Stomach (tissue), 9 donors: ENCODE measurements around the gene PERP. TPM values are rescaled to one million over a fixed set of nuclear protein-coding genes. Genes with fewer than 3 reads are reported as not detected.

Experiments
- DNase-seq, 2 donors: peaks; one replicate each; pipeline versions ENCODE4 v3.0.0 to v3.0.0-alpha.2; 2013 to 2019
- H3K27ac ChIP-seq, 5 donors: fragments of 200-600 bp in 4 of 5; sonication (generic) in 4 of 5; one replicate each; pipeline ENCODE4 v1.5.1; 2013 to 2019; ENCODE audit warnings: mild to moderate bottlenecking in 1 of 5, moderate library complexity in 1 of 5
- H3K27me3 ChIP-seq, 3 donors: fragments of 200-600 bp; sonication (generic); one replicate each; pipeline ENCODE4 v1.5.1; 2017 to 2019; ENCODE audit warnings: mixed run types in 1 of 3
- H3K36me3 ChIP-seq, 4 donors: fragments of 200-600 bp; sonication (generic); 1 replicate in 3 of 4; 2 replicates in 1 of 4; pipeline ENCODE4 v1.5.1; 2016 to 2019
- H3K4me1 ChIP-seq, 4 donors: fragments of 200-600 bp; sonication (generic); one replicate each; pipeline ENCODE4 v1.5.1; 2016 to 2019
- H3K4me3 ChIP-seq, 4 donors: fragments of 200-600 bp; sonication (generic) in 3 of 4; one replicate each; pipeline ENCODE4 v1.5.1; 2016 to 2019; ENCODE audit warnings: mild to moderate bottlenecking in 1 of 4
- H3K9me3 ChIP-seq, 4 donors: fragments of 200-600 bp; sonication (generic); one replicate each; pipeline ENCODE4 v1.5.1; 2016 to 2019
- CTCF ChIP-seq, 7 experiments: fragments of 450-650 bp in 4 of 7; fragments of 200-600 bp in 3 of 7; sonication (generic) in 3 of 7; IDR thresholded peaks; one replicate each; pipeline ENCODE4 v1.5.1; 2016 to 2019; ENCODE audit warnings: antibody characterized with exemption in 7 of 7, control low read depth in 2 of 7, mild to moderate bottlenecking in 1 of 7
- EP300 ChIP-seq: sonication (generic); formaldehyde crosslinking; IDR thresholded peaks from one replicate; pipeline ENCODE4 v1.6.1; 2017; ENCODE audit warnings: antibody characterized with exemption
- POLR2A ChIP-seq, 4 donors: fragments of 450-650 bp; IDR thresholded peaks; one replicate each; pipeline ENCODE4 v1.6.1; 2016; ENCODE audit warnings: antibody characterized with exemption in 4 of 4, control low read depth in 2 of 4, mild to moderate bottlenecking in 1 of 4, moderate library complexity in 1 of 4
- POLR2AphosphoS5 ChIP-seq, 3 donors: sonication (generic); formaldehyde crosslinking; IDR thresholded peaks; one replicate each; pipeline ENCODE4 v1.6.1; 2016; ENCODE audit warnings: antibody characterized with exemption in 3 of 3
- WGBS, 5 donors: extraction: QIAGEN DNeasy Blood & Tissue Kit in 3 of 5; methylation state at CpG; one replicate each; pipeline versions ENCODE4 v1.1.5 to v1.1.7; 2013 to 2018; 5-methylcytosine and 5-hydroxymethylcytosine counted together
- intact Hi-C: fragments of 100-400 bp; cut with DNase I; formaldehyde crosslinking; loops from one replicate; pipeline ENCODE4 v1.15.1; 2023; ENCODE audit warnings: low total_unique reads
- polyA plus RNA-seq, 3 donors: library from polyadenylated mRNA; stranded (reverse); fragments of 200-250 nt; gene quantifications; one replicate each; pipeline ENCODE4 v1.2.3, GENCODE V29; 2013
- total RNA-seq, 5 donors: library from RNA; depleted of rRNA; stranded (reverse); fragments of >200 nt; gene quantifications; one replicate each; pipeline versions ENCODE4 v1.1.0 to v1.2.3, GENCODE V29; 2014 to 2016
- donor health status: healthy with polysubstance abuse.
- donor health status: Bipolar disorder and iron deficiency.
- donor health status: healthy.

PERP gene
- total and polyA plus RNA-seq, 8 donors, result 3.8 to 159 (median 24.1) TPM

GRCh38 chr6:138109042-138109997 lies 2.1 kb upstream of the PERP start:
- no peaks in the 10 kb centered on the region for H3K36me3 ChIP-seq
- H3K27me3 ChIP-seq, result peaks cover 0 to 21% (median 9%) of the 10 kb centered on the region in 3 donors
- H3K9me3 ChIP-seq, result no peaks in the 10 kb centered on the region
- WGBS, 5 donors, result 33 to 44% (median 34%) methylated on average over 7 of the region's 7 CpGs
- no peak overlapping the region for H3K27ac ChIP-seq
- DNase-seq, result peak; percentile 85 to 91
- no peak overlapping the region for H3K4me3 ChIP-seq
- TF ChIP-seq CTCF (IDR thresholded peaks at IDR 0.05), result peak in 6 of 7 experiments; percentile 7 to 98 (median 96)
- no peak for TF ChIP-seq EP300
- no peak for TF ChIP-seq POLR2AphosphoS5 (IDR thresholded peaks at IDR 0.05)
- intact Hi-C loops, result no loop called here
- peaks cover 6 to 38% (median 28%) of the 10 kb centered on the region in 4 donors for H3K4me1 ChIP-seq

DNA sequence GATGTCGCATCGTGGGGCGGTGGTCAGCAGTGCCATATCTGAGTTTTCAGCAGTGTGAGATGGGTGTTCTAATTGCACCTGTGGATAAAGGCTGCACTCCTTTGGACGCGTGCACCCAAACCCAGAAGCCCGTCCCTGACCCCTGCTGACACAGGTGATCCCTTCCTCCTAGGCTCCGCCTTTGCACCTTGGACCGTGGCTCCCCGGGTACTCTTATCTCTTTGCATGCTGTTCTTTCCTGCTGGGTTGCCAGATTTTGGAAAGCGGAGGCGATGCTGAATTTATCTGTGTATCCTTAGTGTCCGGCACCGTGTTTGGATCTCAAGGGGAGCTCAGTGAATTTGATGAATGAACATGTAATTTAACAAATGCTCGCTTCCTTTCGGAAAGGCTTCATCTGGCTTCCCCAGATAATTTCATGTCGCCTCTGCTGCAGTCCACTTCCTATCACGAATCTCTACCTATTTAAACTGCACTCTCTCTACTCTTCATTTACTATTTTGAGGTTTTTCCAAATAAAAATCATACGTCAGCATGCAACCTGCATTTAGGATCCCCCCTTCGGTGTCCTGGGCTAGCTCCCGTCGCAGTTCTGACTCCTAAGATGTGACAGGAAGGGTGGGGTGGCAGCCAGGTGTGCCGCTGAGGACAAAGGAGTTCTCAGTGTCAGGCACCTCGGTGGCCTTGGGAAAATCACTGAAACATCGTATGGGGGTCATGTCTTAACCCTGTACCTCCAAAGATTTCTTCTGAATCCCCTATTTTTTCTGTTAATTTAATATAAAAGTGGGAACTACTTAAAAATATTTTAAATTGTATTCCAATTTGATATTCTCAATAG lies 753 bp upstream of the PERP start:
- H3K4me1 ChIP-seq, result peaks cover 6 to 38% (median 28%) of the 10 kb centered on the region in 4 donors
- DNase-seq, result peak; percentile 70 to 85
- H3K27me3 ChIP-seq, result peaks cover 0 to 21% (median 9%) of the 10 kb centered on the region in 3 donors
- no peaks in the 10 kb centered on the region for H3K9me3 ChIP-seq
- H3K27ac ChIP-seq, result peak overlapping the region; percentile 86 to 96 (median 92)
- intact Hi-C loops, result no loop called here
- H3K36me3 ChIP-seq, result no peaks in the 10 kb centered on the region
- WGBS, 5 donors, result 5 to 13% (median 6%) methylated on average over 24 of the region's 24 CpGs
- H3K4me3 ChIP-seq, result peak overlapping the region; percentile 59 to 80 (median 76)
- no peak for TF ChIP-seq EP300
- TF ChIP-seq POLR2AphosphoS5 (IDR thresholded peaks at IDR 0.05), result no peak
- no peak for TF ChIP-seq POLR2A (IDR thresholded peaks at IDR 0.05)
- TF ChIP-seq CTCF (IDR thresholded peaks at IDR 0.05), result no peak

DNA sequence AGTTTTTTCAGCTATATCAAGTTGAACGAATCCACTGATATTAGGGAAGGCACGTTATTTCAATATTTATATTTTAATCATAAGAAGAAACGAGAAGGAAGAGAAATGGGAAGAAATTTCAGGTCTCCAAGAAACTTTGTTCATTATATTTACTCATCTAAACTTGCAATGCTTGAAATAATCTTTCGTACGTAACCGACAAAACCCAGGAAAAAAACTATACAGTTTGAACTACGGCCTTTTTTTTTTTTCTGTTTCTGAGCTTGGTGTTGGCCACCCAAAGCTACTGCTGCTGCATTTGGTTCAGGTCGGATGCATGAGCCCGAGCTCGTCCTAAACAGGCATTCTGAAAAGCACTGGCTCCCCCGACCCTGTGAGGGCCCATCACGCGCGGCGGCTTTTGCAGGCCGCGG lies 548 bp downstream of the PERP start:
- H3K4me1 ChIP-seq, result peaks cover 6 to 38% (median 28%) of the 10 kb centered on the region in 4 donors
- H3K9me3 ChIP-seq, result no peaks in the 10 kb centered on the region
- H3K36me3 ChIP-seq, result no peaks in the 10 kb centered on the region
- peak overlapping the region; percentile 59 to 80 (median 76) for H3K4me3 ChIP-seq
- peaks cover 0 to 21% (median 9%) of the 10 kb centered on the region in 3 donors for H3K27me3 ChIP-seq
- 2 to 4% (median 3%) methylated on average over 17 of the region's 17 CpGs for WGBS, 5 donors
- H3K27ac ChIP-seq, result peak overlapping the region; percentile 86 to 96 (median 92)
- TF ChIP-seq POLR2AphosphoS5 (IDR thresholded peaks at IDR 0.05), result no peak
- no peak for TF ChIP-seq CTCF (IDR thresholded peaks at IDR 0.05)
- TF ChIP-seq EP300, result no peak
- no peak for TF ChIP-seq POLR2A (IDR thresholded peaks at IDR 0.05)
- no peak for DNase-seq
- intact Hi-C loops, result no loop called here
